ENCODE measurements around the gene MEF2C. TPM values are rescaled to one million over a fixed set of nuclear protein-coding genes. Genes with fewer than 3 reads are reported as not detected.

Gene MEF2C
- polyA plus RNA-seq, 1 donor (not counting 4 experiments of a cell fraction or from before 2014, with no cell fraction given) = 0.10 TPM

- no peaks in the 10 kb centered on the region for H3K9me3 ChIP-seq (ENCODE audit: control insufficient read depth, low read depth, low read length)
- no peak overlapping the region for H3K4me2 ChIP-seq (ENCODE audit: control insufficient read depth, extremely low read depth, insufficient read depth, low read depth, low read length)
- TF ChIP-seq CTCF (optimal IDR thresholded peaks at IDR 0.05 in 1 of 3, IDR thresholded peaks at IDR 0.05 in 1 of 3, conservative IDR thresholded peaks at IDR 0.05 in 1 of 3; ENCODE audit: extremely low read depth in 1 of 3, insufficient read depth in 2 of 3, low read length in 3 of 3) = no peak
- no peak for TF ChIP-seq EZH2 (IDR thresholded peaks at IDR 0.05; ENCODE audit: low read length)
- no peak overlapping the region for H2AFZ ChIP-seq (ENCODE audit: control insufficient read depth, low read length)
- H3K27me3 ChIP-seq (ENCODE audit: control insufficient read depth, extremely low read depth, insufficient read depth, low read length) = no peaks in the 10 kb centered on the region
- H3K9me1 ChIP-seq (ENCODE audit: control insufficient read depth, extremely low read depth, insufficient read depth, low read length) = no peaks in the 10 kb centered on the region
- H3K9ac ChIP-seq (ENCODE audit: control insufficient read depth, extremely low read depth, insufficient read depth, low read length) = no peak overlapping the region
- no peaks in the 10 kb centered on the region for H3K36me3 ChIP-seq (ENCODE audit: control insufficient read depth in 2 of 2, extremely low read depth in 1 of 2, insufficient read depth in 2 of 2, low read length in 2 of 2)
- DNase-seq (ENCODE audit: low read depth, low spot score) (no peak), FAIRE-seq (no peak)
- dilution Hi-C loops (cut with MboI; ENCODE audit: extremely low pct_ligation_motif_present, low sequenced_read_pairs) = no loop called here
- H3K79me2 ChIP-seq (ENCODE audit: control insufficient read depth, insufficient read depth, low read length) = no peaks in the 10 kb centered on the region
- H4K20me1 ChIP-seq (ENCODE audit: control insufficient read depth, extremely low read depth, insufficient read depth, low read length) = no peaks in the 10 kb centered on the region
- no peak overlapping the region for H3K27ac ChIP-seq (ENCODE audit: control insufficient read depth, insufficient read depth, low read length)
- H3K4me3 ChIP-seq (ENCODE audit: control insufficient read depth in 2 of 3, extremely low read depth in 1 of 3, insufficient read depth in 2 of 3, low read depth in 1 of 3, low read length in 3 of 3) = no peak overlapping the region
- no peaks in the 10 kb centered on the region for H3K4me1 ChIP-seq (ENCODE audit: control insufficient read depth, extremely low read depth, insufficient read depth, low read length)
Observed at GRCh38 chr5:88804444-88804843, 78.5 kb downstream of the MEF2C start.

GRCh38 chr5:88803309-88803708 lies 79.7 kb downstream of the MEF2C start:
- Histone ChIP-seq H3K9me3 (ENCODE audit: control insufficient read depth, low read depth, low read length) (no peaks in the 10 kb centered on the region), H3K9me1 (ENCODE audit: control insufficient read depth, extremely low read depth, insufficient read depth, low read length) (no peaks in the 10 kb centered on the region), H4K20me1 (ENCODE audit: control insufficient read depth, extremely low read depth, insufficient read depth, low read length) (no peaks in the 10 kb centered on the region), H3K27ac (ENCODE audit: control insufficient read depth, insufficient read depth, low read length) (no peak overlapping the region), H3K9ac (ENCODE audit: control insufficient read depth, extremely low read depth, insufficient read depth, low read length) (no peak overlapping the region), H3K79me2 (ENCODE audit: control insufficient read depth, insufficient read depth, low read length) (no peaks in the 10 kb centered on the region), H3K4me3 (ENCODE audit: control insufficient read depth in 2 of 3, extremely low read depth in 1 of 3, insufficient read depth in 2 of 3, low read depth in 1 of 3, low read length in 3 of 3) (no peak overlapping the region), H2AFZ (ENCODE audit: control insufficient read depth, low read length) (no peak overlapping the region), H3K36me3 (ENCODE audit: control insufficient read depth in 2 of 2, extremely low read depth in 1 of 2, insufficient read depth in 2 of 2, low read length in 2 of 2) (no peaks in the 10 kb centered on the region), H3K4me1 (ENCODE audit: control insufficient read depth, extremely low read depth, insufficient read depth, low read length) (no peaks in the 10 kb centered on the region), H3K27me3 (ENCODE audit: control insufficient read depth, extremely low read depth, insufficient read depth, low read length) (no peaks in the 10 kb centered on the region), H3K4me2 (ENCODE audit: control insufficient read depth, extremely low read depth, insufficient read depth, low read depth, low read length) (no peak overlapping the region)
- no peak for TF ChIP-seq CTCF (optimal IDR thresholded peaks at IDR 0.05 in 1 of 3, IDR thresholded peaks at IDR 0.05 in 1 of 3, conservative IDR thresholded peaks at IDR 0.05 in 1 of 3; ENCODE audit: extremely low read depth in 1 of 3, insufficient read depth in 2 of 3, low read length in 3 of 3)
- no peak for TF ChIP-seq EZH2 (IDR thresholded peaks at IDR 0.05; ENCODE audit: low read length)
- DNase-seq (ENCODE audit: low read depth, low spot score) (no peak), FAIRE-seq (no peak)
- dilution Hi-C loops (cut with MboI; ENCODE audit: extremely low pct_ligation_motif_present, low sequenced_read_pairs) = no loop called here

Measured in keratinocyte (primary cell).